SK-N-SH treated with all-trans-retinoic acid at 6 μM for 48 hours (cell line): ENCODE results near the gene LMOD3.
A peak's percentile ranks its signal among the peaks of the same experiment; 100 is the strongest.

Experiments
- ATAC-seq: fragments of 200-7000 bp; cut with Tn5 transposase; 3 replicates; pipeline ENCODE4 v1.9.1; 2020; ENCODE audit warnings: mild to moderate bottlenecking, moderate library complexity
- ARNTL ChIP-seq: fragments of 450-650 bp; formaldehyde crosslinking; IDR thresholded peaks from 2 replicates; pipeline ENCODE4 v1.5.0; 2020; ENCODE audit warnings: low read depth, mild to moderate bottlenecking, moderate library complexity, borderline replicate concordance
- BACH2 ChIP-seq: fragments of 250-450 bp; sonication (Bioruptor Pico); IDR thresholded peaks from 2 replicates; pipeline ENCODE4 v1.9.0; 2021; ENCODE audit warnings: mild to moderate bottlenecking, borderline replicate concordance
- CREB5 ChIP-seq: fragments of 250-450 bp; sonication (Bioruptor Pico); IDR thresholded peaks from 2 replicates; pipeline ENCODE4 v1.5.1; 2020; ENCODE audit warnings: low read depth, mild to moderate bottlenecking, moderate library complexity
- CSRNP3 ChIP-seq: fragments of 250-450 bp; sonication (Bioruptor Pico); IDR thresholded peaks from 2 replicates; pipeline ENCODE4 v1.5.1; 2021; ENCODE audit warnings: mild to moderate bottlenecking, moderate library complexity
- ESRRG ChIP-seq: fragments of 250-450 bp; sonication (Bioruptor Pico); IDR thresholded peaks from 2 replicates; pipeline ENCODE4 v1.6.1; 2021; ENCODE audit warnings: mild to moderate bottlenecking
- GLIS3 ChIP-seq: fragments of 250-450 bp; sonication (Bioruptor Pico); IDR thresholded peaks from 2 replicates; pipeline ENCODE4 v1.5.0; 2020; ENCODE audit warnings: mild to moderate bottlenecking, moderate library complexity
- ISL1 ChIP-seq: fragments of 250-450 bp; sonication (Bioruptor Pico); IDR thresholded peaks from 2 replicates; pipeline ENCODE4 v2.1.2; 2022; ENCODE audit warnings: mild to moderate bottlenecking, moderate library complexity
- OSR1 ChIP-seq: fragments of 250-450 bp; sonication (Bioruptor Pico); IDR thresholded peaks from 2 replicates; pipeline ENCODE4 v1.8.0; 2022; ENCODE audit warnings: moderate library complexity, mild to moderate bottlenecking, inconsistent platforms
- PATZ1 ChIP-seq: fragments of 250-450 bp; sonication (Bioruptor Pico); IDR thresholded peaks from 2 replicates; pipeline ENCODE4 v1.8.0; 2020; ENCODE audit warnings: mild to moderate bottlenecking, moderate library complexity, borderline replicate concordance
- POU6F1 ChIP-seq: fragments of 250-450 bp; sonication (Bioruptor Pico); IDR thresholded peaks from 2 replicates; pipeline ENCODE4 v1.8.0; 2021; ENCODE audit warnings: low read depth, mild to moderate bottlenecking, moderate library complexity, borderline replicate concordance
- PPARA ChIP-seq: fragments of 250-450 bp; sonication (Bioruptor Pico); IDR thresholded peaks from 2 replicates; pipeline ENCODE4 v1.5.0; 2020; ENCODE audit warnings: mild to moderate bottlenecking, borderline replicate concordance
- RARB ChIP-seq: fragments of 250-450 bp; sonication (Bioruptor Pico); IDR thresholded peaks from 2 replicates; pipeline ENCODE4 v1.8.0; 2021; ENCODE audit warnings: mild to moderate bottlenecking, moderate library complexity
- SNAI2 ChIP-seq: fragments of 250-450 bp; sonication (Bioruptor Pico); IDR thresholded peaks from 2 replicates; pipeline ENCODE4 v1.5.0; 2020; ENCODE audit warnings: mild to moderate bottlenecking, moderate library complexity
- TCF4 ChIP-seq: fragments of 250-450 bp; sonication (Bioruptor Pico); IDR thresholded peaks from 2 replicates; pipeline ENCODE4 v1.8.0; 2021; ENCODE audit warnings: mild to moderate bottlenecking, moderate library complexity, borderline replicate concordance
- TOX ChIP-seq: fragments of 250-450 bp; sonication (Bioruptor Pico); IDR thresholded peaks from 2 replicates; pipeline ENCODE4 v1.8.0; 2021; ENCODE audit warnings: mild to moderate bottlenecking, moderate library complexity, borderline replicate concordance
- TSHZ2 ChIP-seq: fragments of 250-450 bp; sonication (Bioruptor Pico); IDR thresholded peaks from 2 replicates; pipeline ENCODE4 v1.5.0; 2020; ENCODE audit warnings: mild to moderate bottlenecking, moderate library complexity
- ZC3H10 ChIP-seq: fragments of 250-450 bp; sonication (Bioruptor Pico); IDR thresholded peaks from 2 replicates; pipeline ENCODE4 v1.5.1; 2021; ENCODE audit warnings: mild to moderate bottlenecking, moderate library complexity
- ZFP3 ChIP-seq: fragments of 250-450 bp; sonication (Bioruptor Pico); IDR thresholded peaks from 2 replicates; pipeline ENCODE4 v1.5.0; 2020; ENCODE audit warnings: mild to moderate bottlenecking, moderate library complexity
- ZFP30 ChIP-seq: fragments of 450-650 bp; formaldehyde crosslinking; IDR thresholded peaks from 2 replicates; pipeline ENCODE4 v1.5.0; 2022; ENCODE audit warnings: mild to moderate bottlenecking, moderate library complexity
- ZNF565 ChIP-seq: fragments of 450-650 bp; formaldehyde crosslinking; conservative IDR thresholded peaks from 2 replicates; pipeline ENCODE4 v1.5.0; 2020; ENCODE audit warnings: low read depth, mild to moderate bottlenecking, moderate library complexity
- ZNF8 ChIP-seq: fragments of 450-650 bp; formaldehyde crosslinking; IDR thresholded peaks from 2 replicates; pipeline ENCODE4 v1.5.0; 2020; ENCODE audit warnings: mild to moderate bottlenecking, moderate library complexity

The LMOD3 gene

GRCh38 chr3:69144631-69145245 is 22.3 kb upstream of the LMOD3 start:
- no peak for ATAC-seq

GRCh38 chr3:69143612-69144011 is 21.2 kb upstream of the LMOD3 start:
- ATAC-seq: peak; percentile 67

More at GRCh38 chr3:69144631-69145245, 22.3 kb upstream of the LMOD3 start:
- no peak for TF ChIP-seq PPARA (CRISPR knock-in tag)
- TF ChIP-seq SNAI2 (CRISPR knock-in tag): no peak
- no peak for TF ChIP-seq POU6F1 (CRISPR knock-in tag)
- TF ChIP-seq ZFP3 (CRISPR knock-in tag): no peak
- TF ChIP-seq TOX (CRISPR knock-in tag): no peak
- TF ChIP-seq ISL1: no peak
- no peak for TF ChIP-seq ESRRG (CRISPR knock-in tag)
- TF ChIP-seq ZFP30: no peak

More at GRCh38 chr3:69143612-69144011, 21.2 kb upstream of the LMOD3 start:
- TF ChIP-seq GLIS3 (CRISPR knock-in tag) (no peak), ZFP3 (CRISPR knock-in tag) (no peak), ZFP30 (no peak), TCF4 (no peak), ZNF565 (CRISPR knock-in tag) (no peak), POU6F1 (CRISPR knock-in tag) (no peak), CSRNP3 (no peak), TSHZ2 (no peak), ZC3H10 (no peak), BACH2 (CRISPR knock-in tag) (no peak), RARB (CRISPR knock-in tag) (no peak), ISL1 (no peak), PPARA (CRISPR knock-in tag) (no peak), ESRRG (CRISPR knock-in tag) (no peak), ARNTL (CRISPR knock-in tag) (no peak), PATZ1 (no peak), ZNF8 (CRISPR knock-in tag) (no peak), CREB5 (no peak), OSR1 (CRISPR knock-in tag) (no peak), SNAI2 (CRISPR knock-in tag) (no peak)
